OCI-M1 (cell line): ENCODE results near the gene ILK.

Experiments
- DNase-seq: peaks from one replicate; lab custom pipeline; 2025; lab: John Stamatoyannopoulos, UW

ILK gene

DNA sequence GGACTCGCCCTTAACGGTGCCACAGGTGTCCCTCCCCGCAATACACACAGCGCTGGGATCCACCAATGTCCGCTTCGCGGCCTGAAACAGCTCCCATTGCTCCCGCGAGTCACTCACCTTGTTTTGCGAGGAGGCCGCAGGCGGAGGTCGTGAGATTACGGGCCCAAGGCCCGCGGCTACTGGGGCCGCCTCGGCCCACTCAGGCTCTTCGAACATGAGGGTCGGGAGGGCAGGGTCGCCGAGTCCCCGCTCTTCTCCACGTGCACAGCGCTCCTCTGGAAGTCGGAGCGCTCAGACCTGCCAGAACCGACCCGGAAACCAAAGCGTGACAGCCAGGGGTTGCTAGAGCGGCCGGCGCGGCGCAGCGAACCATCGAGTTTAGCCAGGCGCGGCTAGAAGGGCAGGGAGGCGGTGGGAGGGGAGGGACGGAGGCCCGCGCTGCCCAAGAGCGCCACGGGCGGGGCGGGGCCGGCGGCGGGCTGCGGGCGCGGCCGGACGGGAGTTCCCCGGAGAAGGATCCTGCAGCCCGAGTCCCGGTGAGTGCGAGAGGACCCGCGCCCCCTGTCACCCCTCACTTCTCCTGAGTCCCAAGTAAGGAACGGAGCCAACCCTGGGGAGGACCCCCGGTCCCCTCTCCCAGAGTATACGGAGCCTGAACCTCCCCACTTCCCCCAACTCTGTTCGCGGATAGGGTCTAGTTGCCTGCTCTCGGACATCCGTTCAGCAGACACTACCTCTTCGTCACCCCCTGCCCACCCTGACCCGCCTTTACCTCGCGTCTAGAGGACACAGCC is at the start of gene ILK, which contains the start of gene RRP8:
Gene ILK (plus strand): TSS at position 488 of the 794 bp plus-strand sequence. CDS start 498 bp downstream, outside the sequence.
Gene RRP8 (minus strand): TSS at position 330 of the 794 bp plus-strand sequence. CDS start 114 bp downstream, at position 216.
- DNase-seq, result peak; percentile 93

DNA sequence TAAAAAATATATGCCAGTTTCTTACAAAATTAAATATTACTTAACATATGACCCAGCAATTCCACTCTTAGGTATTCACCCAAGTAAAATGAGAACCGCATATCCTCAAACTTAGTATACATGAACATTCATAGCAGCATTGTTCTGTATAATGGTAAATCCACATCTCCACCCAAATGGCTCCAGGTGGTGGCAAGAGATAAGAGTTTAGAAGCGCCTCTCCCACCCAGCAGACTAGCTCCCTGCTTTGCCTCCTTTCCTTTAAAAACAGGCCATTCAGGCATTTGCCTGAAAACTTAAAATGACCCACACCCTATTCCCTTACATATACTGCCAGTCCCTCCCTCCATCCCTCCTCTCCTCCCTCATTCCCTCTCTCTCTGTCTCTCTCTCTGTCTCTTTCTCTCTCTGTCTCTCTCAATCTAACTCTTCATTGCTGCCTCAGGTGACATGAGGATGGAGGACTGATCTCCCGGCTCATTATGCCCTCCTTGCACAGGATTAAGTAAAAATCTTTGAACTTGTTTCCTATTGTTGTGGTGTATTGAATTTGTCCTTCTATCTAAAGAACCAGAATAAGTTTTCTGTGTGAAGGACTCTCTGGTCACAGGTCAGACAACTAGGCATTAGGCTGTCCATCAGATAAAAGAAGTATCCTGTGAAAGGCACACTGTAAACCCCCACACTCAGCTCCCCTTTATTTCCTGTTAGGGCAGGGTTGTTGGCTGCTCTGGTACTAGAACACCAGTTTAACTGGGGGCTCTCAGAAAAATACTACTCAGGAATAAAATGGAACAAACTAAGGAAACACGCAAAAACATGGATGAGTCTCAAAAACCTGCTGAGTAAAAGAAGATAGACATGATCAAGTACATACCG is 48.5 kb upstream of the ILK start:
- peak; percentile 93 for DNase-seq

DNA sequence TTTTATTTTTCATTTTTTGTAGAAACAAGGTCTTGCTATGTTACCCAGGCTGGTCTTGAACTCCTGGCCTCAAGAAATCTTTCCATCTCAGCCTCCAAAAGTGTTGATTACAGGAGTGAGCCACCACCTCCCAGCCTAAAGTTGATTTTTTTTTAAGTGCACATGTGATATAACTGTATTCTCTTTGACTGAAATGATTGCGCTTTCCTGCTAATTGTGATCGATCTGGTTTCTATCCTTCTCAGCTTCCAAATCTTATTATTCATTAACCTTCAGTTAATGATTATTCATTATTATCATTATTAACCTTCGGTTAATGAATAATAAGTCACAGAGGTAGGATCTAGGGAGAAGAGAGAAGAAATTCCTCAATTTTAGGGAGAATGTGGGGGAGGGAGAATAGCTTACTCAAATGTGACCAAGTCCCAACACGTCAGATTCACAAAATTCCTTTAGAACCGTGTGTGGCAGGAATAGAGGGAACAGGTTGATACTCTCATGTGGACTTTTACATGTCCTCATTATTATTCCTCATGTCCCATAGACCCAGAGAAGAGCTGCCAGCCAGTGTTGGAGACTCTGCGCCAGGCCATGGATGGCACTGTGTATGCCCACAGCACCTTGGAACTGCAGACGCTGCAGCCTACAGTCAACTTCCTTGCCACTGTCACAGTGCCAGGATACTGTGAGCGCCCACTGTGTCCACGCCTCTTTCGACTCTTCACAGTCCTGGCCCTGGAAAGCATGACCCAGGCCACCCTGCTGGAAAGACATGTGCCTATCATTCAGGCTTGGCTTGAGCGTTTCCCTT is 47.2 kb upstream of the ILK start:
- DNase-seq, result no peak

DNA sequence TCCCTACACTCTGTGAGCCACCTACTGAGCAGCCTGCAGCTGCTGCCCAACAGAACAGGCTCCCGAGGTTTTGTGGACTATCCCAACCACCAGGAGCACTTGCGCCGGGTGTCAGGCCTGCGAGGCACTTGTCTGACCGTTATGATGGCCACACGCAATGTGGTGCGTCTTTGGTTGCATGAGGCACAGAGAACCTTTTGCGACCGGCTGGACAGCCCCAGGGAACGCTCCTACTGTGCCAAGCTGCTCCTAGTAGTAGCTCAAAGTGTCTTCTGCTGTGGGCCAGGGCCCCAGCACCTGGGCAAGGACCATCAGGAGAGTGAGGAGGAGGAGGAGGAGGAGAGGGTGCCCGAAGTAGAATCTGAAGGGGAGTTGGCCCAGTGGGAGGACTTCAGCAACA is 46.5 kb upstream of the ILK start:
- no peak for DNase-seq

DNA sequence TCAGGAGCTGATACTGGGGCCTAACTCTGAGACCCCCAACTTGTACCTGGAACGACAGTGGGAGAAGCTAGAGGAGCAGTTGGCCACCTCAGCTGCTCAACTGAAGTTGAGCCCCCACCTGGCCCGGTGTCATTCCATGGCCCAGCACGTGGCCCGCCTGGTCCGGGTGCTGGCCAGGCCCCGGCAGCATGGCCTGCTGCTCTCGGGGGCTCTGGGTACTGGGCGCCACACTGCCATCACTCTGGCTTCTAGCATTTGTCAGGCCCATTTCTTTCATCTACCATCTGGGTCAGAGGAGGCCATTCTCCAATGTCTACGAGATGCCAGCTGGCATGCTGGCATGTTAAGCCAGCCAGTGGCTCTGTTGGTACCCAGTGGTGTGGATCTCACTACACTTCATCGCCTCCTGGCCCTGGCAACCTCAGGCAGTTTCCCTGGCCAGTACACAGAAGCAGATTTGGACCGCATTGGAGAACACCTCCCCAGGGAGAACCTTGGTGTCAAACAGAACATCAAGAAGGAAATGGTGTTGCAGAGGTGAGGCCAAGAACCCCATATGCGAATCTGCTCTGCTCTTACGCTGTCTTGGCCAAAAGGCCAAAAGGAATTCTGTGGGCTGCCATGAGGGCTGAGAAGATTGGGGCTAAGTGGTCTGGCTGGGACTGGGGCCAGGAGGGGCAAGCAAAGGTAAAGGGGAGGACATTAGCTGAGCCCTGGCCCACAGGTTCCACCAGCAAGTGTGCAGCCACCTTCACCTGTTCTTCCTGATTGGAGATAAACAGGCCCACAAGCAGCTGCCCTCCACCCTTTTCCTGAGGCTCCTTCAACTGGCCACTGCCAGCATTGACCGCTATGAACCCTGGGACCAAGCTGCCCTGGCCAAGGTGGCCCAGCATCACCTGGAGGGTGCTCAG is 45.6 kb upstream of the ILK start:
- no peak for DNase-seq

DNA sequence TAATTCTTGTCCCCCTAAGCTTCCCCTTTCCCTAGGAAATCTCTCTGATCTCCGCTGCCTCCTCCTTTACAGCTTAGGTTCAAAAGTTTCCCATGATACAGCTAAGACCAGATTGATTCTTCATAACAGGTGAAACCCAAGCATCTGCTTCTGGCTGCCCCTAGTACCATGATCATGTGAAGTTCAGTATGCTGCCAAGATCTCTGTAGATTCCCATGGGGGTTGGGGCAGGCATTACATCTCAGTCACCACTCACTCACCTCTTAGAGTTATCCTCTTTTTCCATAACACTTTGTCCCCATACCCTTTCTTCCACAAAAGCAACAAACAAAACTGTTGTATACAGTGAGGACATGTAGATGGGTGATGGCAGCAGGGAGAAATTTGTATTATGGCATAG is 44.2 kb upstream of the ILK start:
- DNase-seq, result no peak

DNA sequence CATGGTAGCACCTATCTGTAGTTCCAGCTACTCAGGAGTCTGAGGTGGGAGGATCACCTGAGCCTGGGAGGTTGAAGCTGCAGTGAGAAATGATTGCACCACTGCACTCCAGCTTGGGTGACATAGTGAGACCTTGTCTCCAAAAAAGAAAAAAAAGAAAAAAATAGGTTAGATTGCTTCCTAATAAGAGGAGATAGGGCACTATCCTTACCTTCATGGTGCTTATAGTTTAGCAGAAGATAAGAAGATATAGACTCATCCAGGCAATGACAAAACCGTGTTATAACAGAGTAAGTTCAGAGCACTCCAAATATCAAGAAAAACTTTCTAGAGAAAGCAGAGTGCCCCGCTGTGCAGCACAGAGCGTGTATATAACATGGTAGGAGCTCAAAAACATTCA is 42.3 kb upstream of the ILK start:
- DNase-seq, result no peak

DNA sequence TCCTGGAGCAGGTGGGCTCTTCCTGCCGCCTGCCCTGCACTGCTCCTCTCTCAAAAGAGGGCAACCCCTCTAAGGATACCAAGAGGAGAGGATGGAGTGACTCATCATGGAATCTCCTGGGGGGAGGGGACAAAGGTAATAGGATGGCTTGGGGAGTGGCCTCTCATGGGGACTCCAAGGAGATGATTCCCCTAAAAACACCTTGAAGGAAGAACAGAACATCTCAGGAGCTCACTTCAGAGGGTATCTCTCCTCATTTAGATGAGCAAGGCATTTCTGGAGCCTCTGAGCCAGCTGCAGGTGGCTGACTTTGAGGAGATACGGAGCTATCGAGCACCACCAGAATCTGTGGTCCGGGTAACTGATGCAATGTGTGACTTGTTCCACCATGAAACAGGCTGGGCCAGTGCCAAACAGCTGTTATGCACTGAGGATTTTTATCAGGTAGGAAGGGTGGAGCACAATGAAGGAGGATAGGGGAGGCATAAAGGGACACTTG is 40.4 kb upstream of the ILK start:
- DNase-seq, result no peak

DNA sequence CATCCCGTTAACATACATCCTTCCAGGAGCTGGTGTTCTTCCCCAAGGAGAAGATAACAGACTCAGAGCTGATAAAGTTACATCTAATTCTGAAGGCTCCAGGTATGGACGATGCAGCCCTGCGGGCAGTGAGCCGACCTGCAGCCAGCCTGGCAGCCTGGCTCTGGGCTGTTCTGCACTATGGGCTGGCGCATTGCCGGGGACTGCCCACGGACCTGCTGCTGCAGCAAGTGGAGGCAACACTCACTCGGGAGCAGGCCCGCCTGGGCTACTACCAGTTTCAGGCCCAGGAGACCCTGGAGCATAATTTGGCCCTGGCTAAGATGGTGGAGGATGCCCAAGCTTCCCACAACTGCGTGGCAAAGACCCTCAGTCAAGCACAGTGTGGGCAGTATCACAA is 39.9 kb upstream of the ILK start:
- DNase-seq, result no peak

DNA sequence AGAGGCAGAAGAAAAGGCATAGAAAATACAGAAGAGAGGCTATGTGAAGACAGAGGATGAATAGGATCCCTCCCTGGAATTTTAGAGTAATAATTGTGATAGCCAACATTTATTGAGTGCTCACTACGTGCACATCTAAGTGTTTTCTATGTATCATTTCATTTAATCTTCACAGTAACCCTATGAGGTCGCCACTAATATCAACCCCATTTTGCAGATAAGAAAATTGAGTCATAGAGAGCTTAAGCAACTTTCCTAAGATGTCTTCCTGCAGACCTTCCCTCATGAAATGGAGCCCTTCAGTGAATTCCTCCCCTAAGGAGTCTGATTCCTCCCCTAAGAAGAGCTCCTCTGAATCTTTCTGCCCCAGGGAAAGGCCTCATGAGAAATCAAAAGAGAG is 38.2 kb upstream of the ILK start:
- DNase-seq, result no peak

DNA sequence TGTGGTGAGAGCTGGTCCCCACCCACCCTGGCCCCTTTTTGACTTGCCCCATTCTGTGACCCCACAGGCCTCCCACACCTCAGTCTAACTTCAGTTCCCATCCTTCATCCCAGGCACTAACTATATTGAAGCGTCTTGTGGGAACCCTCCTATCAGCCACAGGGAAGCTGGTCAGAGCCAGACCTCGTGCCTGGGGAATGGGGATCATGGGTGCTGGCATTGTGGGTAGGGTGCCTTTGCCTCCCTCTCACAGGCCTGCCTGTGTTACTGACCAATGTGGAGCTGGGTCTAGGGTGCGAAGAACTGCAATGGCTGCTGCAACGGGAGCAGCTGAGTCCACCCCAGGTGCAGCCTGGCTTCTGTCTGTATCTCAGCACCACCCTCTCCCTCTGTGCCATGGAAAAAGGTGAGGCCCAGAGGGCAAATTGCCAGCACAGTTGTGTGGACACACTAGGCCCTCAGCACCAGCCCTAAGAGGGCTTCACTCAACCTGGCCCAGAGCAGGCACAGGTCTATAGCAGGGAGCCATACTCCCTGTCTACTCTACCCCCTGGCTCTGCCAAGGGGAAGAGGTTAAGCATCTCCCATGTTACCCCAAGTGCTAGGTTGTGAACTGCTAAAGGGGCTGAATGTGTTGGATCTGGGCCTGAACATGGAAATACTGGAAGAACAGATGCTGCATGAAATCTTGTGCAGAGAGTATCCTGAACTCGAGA is 37.4 kb upstream of the ILK start:
- no peak for DNase-seq

DNA sequence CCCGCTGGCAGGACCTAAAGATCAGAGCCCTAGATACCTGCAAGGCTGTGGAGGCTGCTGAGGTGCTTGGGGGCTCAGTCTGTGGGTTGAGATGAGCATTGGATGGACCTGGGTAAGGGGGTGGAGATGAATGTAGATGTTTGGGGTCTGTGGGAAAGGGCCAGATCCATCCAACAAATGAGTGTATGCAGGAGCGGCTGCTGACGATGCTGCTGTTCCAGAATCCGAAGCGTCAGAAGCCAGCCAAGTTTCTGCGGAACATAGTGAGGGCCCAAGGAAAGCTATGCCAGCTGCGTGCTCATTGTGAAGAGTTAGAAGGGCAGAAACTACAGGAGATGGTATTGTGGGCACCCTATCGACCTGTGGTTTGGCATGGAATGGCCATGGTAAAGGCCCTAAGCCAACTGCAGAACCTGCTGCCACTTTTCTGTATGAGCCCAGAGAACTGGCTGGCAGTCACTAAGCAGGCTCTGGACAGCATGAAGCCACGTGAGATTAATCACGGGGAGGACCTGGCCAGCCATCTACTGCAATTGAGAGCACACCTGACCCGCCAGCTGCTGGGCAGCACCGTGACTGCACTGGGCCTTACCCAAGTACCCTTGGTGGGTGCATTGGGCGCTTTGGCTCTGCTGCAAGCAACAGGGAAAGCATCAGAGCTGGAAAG is 36.7 kb upstream of the ILK start:
- DNase-seq, result no peak

DNA sequence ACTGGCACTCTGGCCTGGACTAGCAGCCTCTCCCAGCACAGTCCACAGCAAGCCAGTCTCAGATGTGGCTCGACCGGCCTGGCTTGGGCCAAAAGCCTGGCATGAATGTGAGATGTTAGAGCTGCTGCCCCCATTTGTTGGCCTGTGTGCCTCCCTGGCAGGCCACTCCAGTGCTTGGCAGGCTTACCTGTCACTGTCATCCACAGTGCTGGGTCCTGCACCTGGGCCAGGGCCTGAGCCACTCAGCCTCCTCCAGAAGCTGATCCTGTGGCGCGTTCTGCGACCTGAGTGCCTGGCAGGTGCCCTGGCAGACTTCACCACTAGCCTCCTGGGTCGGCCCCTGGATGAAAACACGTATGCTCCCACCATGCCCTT is 36.2 kb upstream of the ILK start:
- no peak for DNase-seq

DNA sequence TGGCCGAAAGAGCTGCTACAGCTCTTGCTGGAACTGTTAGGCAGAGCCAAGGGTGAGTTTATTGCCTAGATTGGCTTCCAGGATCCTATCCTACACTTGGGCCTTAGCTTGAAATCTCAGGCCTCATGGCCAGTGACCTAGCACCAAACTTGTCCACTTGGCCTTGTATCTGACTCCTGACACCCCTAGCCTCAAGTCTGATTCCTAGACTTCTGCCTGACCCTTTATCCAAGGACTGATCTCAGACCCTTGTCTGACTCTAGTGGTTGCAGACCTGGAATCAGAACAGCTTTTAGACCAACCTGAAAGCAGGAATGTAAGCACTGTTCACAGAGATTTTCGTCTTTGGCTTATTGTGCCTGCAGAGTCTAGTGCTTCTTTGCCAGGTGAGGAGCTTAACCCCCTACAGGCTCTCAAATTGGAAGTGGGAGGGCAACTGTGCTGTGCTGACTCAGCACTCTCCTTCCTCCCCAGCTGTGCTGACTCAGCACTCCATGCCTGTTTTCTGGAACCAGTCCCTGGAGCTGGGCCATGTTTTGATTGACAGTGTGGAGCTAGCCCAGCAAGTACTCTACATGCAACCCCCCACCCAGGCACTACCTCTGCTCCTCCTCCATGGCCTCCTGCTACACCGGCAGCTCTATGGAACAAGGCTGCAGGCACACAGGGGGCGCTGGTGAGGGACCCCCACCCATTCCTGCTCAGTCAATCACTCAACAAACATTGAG is 35.2 kb upstream of the ILK start:
- DNase-seq, result peak; percentile 80

DNA sequence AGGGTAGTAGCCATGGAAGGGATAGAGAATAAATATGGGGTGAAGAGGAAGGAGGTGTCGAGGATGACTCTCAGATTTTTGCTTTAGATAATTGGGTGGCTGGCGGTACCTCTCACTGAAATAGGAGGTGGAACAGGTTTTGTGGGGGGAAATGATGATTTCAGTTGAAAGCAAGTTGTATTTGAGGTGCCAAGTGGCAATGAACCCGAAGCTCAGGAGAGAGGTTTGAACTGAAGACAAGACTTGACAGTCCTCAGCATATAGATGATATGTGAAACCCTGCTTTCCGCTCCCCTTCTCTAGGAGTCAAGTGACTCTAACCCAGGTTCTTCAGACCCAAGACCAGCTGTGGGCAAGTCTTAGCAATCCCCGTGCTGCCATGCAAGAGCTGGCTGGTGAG is 33.9 kb upstream of the ILK start:
- DNase-seq, result no peak

DNA sequence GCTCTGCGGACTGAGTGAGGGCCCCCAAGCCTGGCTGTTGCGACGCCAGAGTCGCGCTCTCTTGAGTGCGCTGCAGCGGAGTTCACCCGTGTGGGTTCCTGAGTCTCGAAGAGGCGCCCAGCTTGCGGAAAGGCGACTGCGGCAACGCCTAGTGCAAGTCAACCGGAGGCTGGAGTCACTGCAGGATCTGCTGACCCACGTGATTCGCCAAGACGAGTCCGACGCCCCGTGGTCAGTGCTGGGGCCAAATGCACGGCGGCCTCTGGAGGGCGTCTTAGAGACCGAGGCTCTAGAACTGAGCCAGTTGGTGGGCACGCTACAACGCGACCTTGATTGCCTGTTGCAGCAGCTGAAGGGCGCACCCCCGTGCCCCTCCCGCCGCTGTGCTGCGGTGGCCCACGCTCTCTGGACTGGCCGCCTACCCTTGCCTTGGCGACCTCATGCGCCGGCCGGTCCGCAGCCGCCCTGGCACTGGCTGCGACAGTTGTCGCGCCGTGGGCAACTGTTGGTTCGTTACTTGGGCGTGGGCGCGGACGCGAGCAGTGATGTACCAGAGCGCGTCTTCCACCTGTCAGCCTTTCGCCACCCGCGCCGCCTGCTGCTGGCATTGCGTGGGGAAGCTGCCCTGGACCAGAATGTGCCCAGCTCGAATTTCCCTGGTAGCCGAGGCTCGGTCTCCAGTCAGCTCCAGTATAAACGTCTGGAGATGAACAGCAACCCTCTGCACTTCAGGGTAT is 32.7 kb upstream of the ILK start:
- no peak for DNase-seq

DNA sequence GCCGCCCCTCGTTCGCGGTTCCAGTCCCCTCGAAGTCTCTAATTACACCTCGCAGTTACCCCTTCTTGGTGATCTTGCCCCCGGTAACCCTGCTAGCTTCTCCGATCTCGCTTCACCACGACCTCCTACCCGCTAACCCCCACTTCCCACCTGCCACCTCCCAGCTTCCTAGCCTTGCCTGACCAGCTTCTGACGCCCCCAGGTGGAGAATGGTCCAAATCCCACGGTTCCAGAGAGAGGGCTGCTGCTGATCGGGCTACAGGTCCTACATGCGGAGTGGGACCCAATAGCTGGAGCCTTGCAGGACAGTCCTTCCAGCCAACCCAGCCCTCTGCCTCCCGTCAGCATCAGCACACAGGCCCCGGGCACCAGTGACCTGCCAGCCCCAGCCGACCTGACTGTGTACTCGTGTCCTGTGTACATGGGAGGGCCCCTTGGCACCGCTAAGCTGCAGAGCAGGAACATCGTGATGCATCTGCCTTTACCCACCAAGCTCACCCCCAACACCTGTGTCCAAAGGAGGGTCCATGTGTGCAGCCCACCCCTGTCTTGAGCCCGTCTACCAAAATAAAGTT is 32.1 kb upstream of the ILK start:
- no peak for DNase-seq

DNA sequence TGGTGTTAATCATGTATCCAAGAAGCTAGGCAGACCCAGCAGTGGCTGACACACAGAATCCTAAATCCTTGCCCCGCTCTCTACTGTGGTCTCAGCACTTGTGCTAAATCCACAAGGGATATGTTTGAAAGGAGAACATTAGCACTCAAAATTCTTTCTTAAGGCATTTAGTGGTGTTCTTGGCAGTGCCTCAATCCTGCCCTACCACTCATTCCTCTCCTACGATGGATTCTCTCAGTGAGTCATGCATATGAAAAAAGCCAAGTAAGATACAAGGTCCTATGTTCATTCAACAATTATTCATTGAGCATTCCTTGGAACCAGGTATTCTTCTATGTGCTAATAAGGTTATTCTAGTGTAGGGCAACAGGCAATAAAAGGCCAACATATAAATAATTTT is 31.4 kb upstream of the ILK start:
- DNase-seq, result no peak
